DOHH2 (cell line): ENCODE results near the gene FFAR3.

Experiments used
- H3F3A ChIP-seq: fragments of 200-600 bp; sonication (generic), shearing (Covaris generic); 2 replicates; pipeline ENCODE4 v1.6.0; 2016; ENCODE audit warnings: antibody characterized with exemption, mild to moderate bottlenecking; ENCODE audit not compliant: control insufficient read depth, insufficient read depth
- H3K27ac ChIP-seq: fragments of 200-600 bp; sonication (generic); 2 replicates; pipeline ENCODE4 v1.5.1; 2014; ENCODE audit warnings: low read depth, mild to moderate bottlenecking, low read length, moderate library complexity
- H3K27me3 ChIP-seq: fragments of 200-600 bp; sonication (generic); 2 replicates; pipeline ENCODE4 v1.6.1; 2014; ENCODE audit warnings: mild to moderate bottlenecking, low read length, mixed read lengths; ENCODE audit not compliant: control insufficient read depth
- H3K36me3 ChIP-seq: fragments of 200-600 bp; sonication (generic); 2 replicates; pipeline ENCODE4 v1.6.1; 2014; ENCODE audit warnings: mild to moderate bottlenecking, low read length, moderate library complexity, mixed read lengths; ENCODE audit not compliant: control insufficient read depth
- H3K4me1 ChIP-seq: fragments of 200-600 bp; sonication (generic); 2 replicates; pipeline ENCODE4 v1.6.1; 2014; ENCODE audit warnings: mild to moderate bottlenecking, low read length, mixed read lengths; ENCODE audit not compliant: control insufficient read depth
- H3K4me2 ChIP-seq: fragments of 200-600 bp; sonication (generic); 2 replicates; pipeline ENCODE4 v1.6.0; 2014; ENCODE audit warnings: mild to moderate bottlenecking, low read length, moderate library complexity
- H3K4me3 ChIP-seq: fragments of 200-600 bp; sonication (generic); 2 replicates; pipeline ENCODE4 v1.5.1; 2014; ENCODE audit warnings: mild to moderate bottlenecking, low read length, mixed read lengths
- H3K79me2 ChIP-seq: fragments of 200-600 bp; sonication (generic); 2 replicates; pipeline ENCODE4 v1.6.1; 2014; ENCODE audit warnings: mild to moderate bottlenecking, low read length, mixed read lengths; ENCODE audit not compliant: control insufficient read depth
- H3K9me2 ChIP-seq: fragments of 200-600 bp; sonication (generic); replicated peaks from 2 replicates; pipeline ENCODE4 v1.6.1; 2014; ENCODE audit warnings: mild to moderate bottlenecking, low read length, mixed read lengths; ENCODE audit not compliant: control insufficient read depth
- H3K9me3 ChIP-seq: fragments of 200-600 bp; sonication (generic); 2 replicates; pipeline ENCODE4 v1.6.1; 2014; ENCODE audit warnings: antibody characterized with exemption, low read length, mixed read lengths; ENCODE audit not compliant: control insufficient read depth, insufficient read depth
- H4K20me1 ChIP-seq: fragments of 200-600 bp; sonication (generic); 2 replicates; pipeline ENCODE4 v1.6.0; 2014; ENCODE audit warnings: low read depth, mild to moderate bottlenecking, antibody characterized with exemption, low read length, moderate library complexity; ENCODE audit not compliant: control insufficient read depth, insufficient read depth
- CTCF ChIP-seq: fragments of 200-600 bp; sonication (generic); IDR thresholded peaks from one replicate; pipeline ENCODE4 v1.5.1; 2014; ENCODE audit warnings: antibody characterized with exemption, mild to moderate bottlenecking, low read depth, low read length; ENCODE audit not compliant: poor library complexity, severe bottlenecking
- EZH2phosphoT487 ChIP-seq: fragments of 200-600 bp; sonication (generic); IDR thresholded peaks from 2 replicates; pipeline ENCODE4 v1.6.1; 2017; ENCODE audit warnings: borderline replicate concordance, mild to moderate bottlenecking, antibody characterized with exemption, low read length, moderate library complexity, mixed read lengths

Gene FFAR3

GRCh38 chr19:35310331-35310730, 47.9 kb upstream of the FFAR3 start:
- Histone ChIP-seq H3K27ac (no peak overlapping the region), H4K20me1 (no peaks in the 10 kb centered on the region), H3K36me3 (no peaks in the 10 kb centered on the region), H3K4me1 (peaks cover 87% of the 10 kb centered on the region), H3K9me3 (no peaks in the 10 kb centered on the region), H3K27me3 (no peaks in the 10 kb centered on the region), H3F3A (peaks cover 8% of the 10 kb centered on the region; the same call in 1 of the 2 replicates), H3K4me2 (no peak overlapping the region), H3K79me2 (no peaks in the 10 kb centered on the region), H3K9me2 (no peaks in the 10 kb centered on the region), H3K4me3 (no peak overlapping the region)
- TF ChIP-seq CTCF (no peak), EZH2phosphoT487 (no peak)

- Histone ChIP-seq H3K36me3 (no peaks in the 10 kb centered on the region), H3K4me3 (no peak overlapping the region)
- TF ChIP-seq EZH2phosphoT487 (no peak), CTCF (no peak)
These were observed 47.3 kb upstream of the FFAR3 start for GRCh38 chr19:35310811-35311465.

GRCh38 chr19:35311901-35312665, 46.2 kb upstream of the FFAR3 start:
- no peaks in the 10 kb centered on the region for H3K9me2 ChIP-seq
- H3K79me2 ChIP-seq, result no peaks in the 10 kb centered on the region
- H3K4me2 ChIP-seq, result no peak overlapping the region
- H3K4me3 ChIP-seq, result no peak overlapping the region
- H3K4me1 ChIP-seq, result peaks cover 87% of the 10 kb centered on the region
- H3K27me3 ChIP-seq, result no peaks in the 10 kb centered on the region
- H4K20me1 ChIP-seq, result no peaks in the 10 kb centered on the region
- H3K9me3 ChIP-seq, result no peaks in the 10 kb centered on the region
- H3K36me3 ChIP-seq, result no peaks in the 10 kb centered on the region
- peaks cover 11% of the 10 kb centered on the region; the same call in 1 of the 2 replicates for H3F3A ChIP-seq
- H3K27ac ChIP-seq, result no peak overlapping the region
- no peak for TF ChIP-seq CTCF
- TF ChIP-seq EZH2phosphoT487, result no peak

More at GRCh38 chr19:35310811-35311465, 47.3 kb upstream of the FFAR3 start:
- Histone ChIP-seq H3K27me3 (no peaks in the 10 kb centered on the region), H3K4me1 (peaks cover 87% of the 10 kb centered on the region), H3K4me2 (no peak overlapping the region), H3K79me2 (no peaks in the 10 kb centered on the region), H3K27ac (no peak overlapping the region), H4K20me1 (no peaks in the 10 kb centered on the region), H3K9me2 (no peaks in the 10 kb centered on the region), H3K9me3 (no peaks in the 10 kb centered on the region), H3F3A (peaks cover 5% of the 10 kb centered on the region; the same call in 1 of the 2 replicates)
